ENCODE measurements around the gene GPR158.

- TF ChIP-seq CTCF (conservative IDR thresholded peaks at IDR 0.05; ENCODE audit: low read length) (no peak), EZH2phosphoT487 (IDR thresholded peaks at IDR 0.05; ENCODE audit: borderline replicate concordance) (no peak)
These were observed 356.8 kb downstream of the GPR158 start for GRCh38 chr10:25531457-25532061.
